Measurements from ENCODE around the gene SLIT1.

SLIT1 gene

DNA sequence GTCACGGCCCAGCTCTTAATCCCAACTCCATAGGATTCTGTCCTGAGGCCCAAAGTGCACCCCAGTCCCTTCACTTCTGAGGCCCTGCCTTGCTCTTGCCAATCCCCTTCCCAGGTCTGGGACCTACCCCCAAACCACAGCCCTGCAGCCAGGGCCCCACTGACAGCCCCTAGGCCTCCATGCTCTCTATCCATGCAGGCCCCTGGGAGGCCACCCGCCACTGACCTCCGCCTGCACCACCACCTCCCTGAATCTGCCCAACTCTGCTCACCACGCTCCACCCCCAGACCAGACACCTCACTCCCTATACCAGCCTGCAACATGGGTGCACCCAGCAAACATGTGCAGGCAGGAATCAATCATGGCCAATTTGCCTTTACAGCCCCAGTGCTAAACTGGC lies 10.2 kb downstream of the SLIT1 start:
- TF ChIP-seq, protein P1, sequence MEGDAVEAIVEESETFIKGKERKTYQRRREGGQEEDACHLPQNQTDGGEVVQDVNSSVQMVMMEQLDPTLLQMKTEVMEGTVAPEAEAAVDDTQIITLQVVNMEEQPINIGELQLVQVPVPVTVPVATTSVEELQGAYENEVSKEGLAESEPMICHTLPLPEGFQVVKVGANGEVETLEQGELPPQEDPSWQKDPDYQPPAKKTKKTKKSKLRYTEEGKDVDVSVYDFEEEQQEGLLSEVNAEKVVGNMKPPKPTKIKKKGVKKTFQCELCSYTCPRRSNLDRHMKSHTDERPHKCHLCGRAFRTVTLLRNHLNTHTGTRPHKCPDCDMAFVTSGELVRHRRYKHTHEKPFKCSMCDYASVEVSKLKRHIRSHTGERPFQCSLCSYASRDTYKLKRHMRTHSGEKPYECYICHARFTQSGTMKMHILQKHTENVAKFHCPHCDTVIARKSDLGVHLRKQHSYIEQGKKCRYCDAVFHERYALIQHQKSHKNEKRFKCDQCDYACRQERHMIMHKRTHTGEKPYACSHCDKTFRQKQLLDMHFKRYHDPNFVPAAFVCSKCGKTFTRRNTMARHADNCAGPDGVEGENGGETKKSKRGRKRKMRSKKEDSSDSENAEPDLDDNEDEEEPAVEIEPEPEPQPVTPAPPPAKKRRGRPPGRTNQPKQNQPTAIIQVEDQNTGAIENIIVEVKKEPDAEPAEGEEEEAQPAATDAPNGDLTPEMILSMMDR (IDR thresholded peaks at IDR 0.05; ENCODE audit: insufficient read depth, low read depth, low read length, missing control alignments) = no peak
- no peak for DNase-seq (ENCODE audit: low read depth)
- H3K4me3 ChIP-seq (ENCODE audit: low read length) = no peak overlapping the region

DNA sequence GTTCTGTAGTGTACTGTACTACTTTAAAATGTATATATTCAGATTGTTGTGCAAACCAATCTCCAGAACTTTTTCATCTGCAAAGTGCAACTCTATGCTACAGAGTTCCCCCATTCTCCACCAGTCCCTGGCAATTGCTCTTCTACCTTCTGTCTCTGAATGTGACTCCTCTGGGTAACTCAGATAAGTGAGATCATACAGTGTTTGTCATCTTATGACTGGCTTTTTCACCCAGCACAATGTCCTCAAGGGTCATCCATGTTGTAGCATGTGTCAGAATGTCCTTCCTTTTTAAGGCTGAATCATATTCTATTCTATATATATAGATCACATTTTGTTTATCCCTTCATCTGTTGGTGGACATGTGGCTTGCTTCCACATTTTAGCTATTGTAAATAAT lies 10.8 kb downstream of the SLIT1 start:
- H3K4me3 ChIP-seq (ENCODE audit: low read length) = no peak overlapping the region
- TF ChIP-seq, protein P1 (IDR thresholded peaks at IDR 0.05; ENCODE audit: insufficient read depth, low read depth, low read length, missing control alignments) = no peak
- DNase-seq (ENCODE audit: low read depth) = no peak

DNA sequence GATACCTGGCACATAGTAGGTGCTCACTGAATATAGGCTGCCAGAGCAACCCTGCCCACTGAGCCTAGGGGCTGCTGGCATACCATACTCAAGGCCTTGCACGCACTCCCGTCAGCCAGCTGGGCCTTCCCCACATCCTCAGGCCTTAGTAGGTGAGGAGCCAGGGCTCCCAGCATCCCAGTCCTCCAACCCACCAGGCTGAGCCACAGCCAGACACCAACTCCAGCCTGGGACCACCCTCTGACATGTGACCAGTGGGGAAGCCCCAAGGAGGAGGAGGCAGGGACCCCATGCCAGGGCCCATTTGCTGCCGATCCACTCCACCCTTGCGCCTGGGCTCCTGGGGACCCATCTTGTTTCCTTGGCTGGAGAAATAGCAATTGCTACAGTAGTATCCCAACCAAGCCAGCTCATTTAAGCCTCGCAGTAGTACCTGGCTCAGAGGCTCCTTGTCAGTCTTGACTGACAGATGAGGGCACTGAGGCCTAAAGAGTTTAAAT lies 11.4 kb downstream of the SLIT1 start:
- TF ChIP-seq, protein P1 (IDR thresholded peaks at IDR 0.05; ENCODE audit: insufficient read depth, low read depth, low read length, missing control alignments) = no peak
- DNase-seq (ENCODE audit: low read depth) = no peak
- no peak overlapping the region for H3K4me3 ChIP-seq (ENCODE audit: low read length)

DNA sequence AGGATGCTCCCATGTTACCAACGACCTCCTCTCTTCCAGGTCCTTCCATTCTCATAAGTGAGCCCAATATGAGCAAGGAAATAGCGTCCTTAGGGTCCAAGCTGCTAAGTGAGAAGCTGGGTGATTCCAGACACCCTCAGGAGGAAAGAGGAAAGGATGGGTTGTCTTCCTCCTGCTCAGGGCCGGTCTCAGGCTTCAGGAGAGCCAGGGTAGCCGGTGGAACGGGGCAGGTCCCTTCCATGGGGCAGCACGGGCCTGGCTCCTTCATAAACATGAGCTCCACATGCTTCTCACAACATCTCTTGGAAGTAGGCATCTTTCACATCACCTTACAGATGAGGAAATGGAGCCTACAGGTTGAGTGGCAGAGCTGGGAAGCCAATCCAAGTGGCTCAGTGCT lies 12.7 kb downstream of the SLIT1 start:
- no peak for DNase-seq (ENCODE audit: low read depth)
- H3K4me3 ChIP-seq (ENCODE audit: low read length) = no peak overlapping the region
- TF ChIP-seq, protein P1 (IDR thresholded peaks at IDR 0.05; ENCODE audit: insufficient read depth, low read depth, low read length, missing control alignments) = no peak

DNA sequence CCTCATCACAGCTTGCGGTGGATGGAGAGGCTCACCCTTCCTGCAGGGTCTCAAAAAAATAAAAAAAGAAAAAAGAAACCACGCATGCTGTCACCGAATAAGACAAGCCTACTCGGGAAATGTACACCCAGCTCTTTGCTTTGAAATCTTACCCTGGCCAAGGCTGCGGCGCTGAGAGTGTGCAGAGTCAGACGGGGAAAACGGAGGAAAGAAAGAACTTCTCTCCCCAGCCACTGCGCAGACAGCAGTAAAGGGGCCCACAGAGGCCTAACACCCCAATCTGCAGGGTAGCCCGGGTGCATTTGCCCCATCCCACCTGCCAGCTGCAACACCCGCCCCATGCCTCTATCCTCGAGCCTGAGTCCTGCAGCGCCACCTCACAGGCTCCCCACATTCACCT lies 14.8 kb downstream of the SLIT1 start:
- DNase-seq (ENCODE audit: low read depth) = no peak
- H3K4me3 ChIP-seq (ENCODE audit: low read length) = no peak overlapping the region
- TF ChIP-seq, protein P1 (IDR thresholded peaks at IDR 0.05; ENCODE audit: insufficient read depth, low read depth, low read length, missing control alignments) = no peak

DNA sequence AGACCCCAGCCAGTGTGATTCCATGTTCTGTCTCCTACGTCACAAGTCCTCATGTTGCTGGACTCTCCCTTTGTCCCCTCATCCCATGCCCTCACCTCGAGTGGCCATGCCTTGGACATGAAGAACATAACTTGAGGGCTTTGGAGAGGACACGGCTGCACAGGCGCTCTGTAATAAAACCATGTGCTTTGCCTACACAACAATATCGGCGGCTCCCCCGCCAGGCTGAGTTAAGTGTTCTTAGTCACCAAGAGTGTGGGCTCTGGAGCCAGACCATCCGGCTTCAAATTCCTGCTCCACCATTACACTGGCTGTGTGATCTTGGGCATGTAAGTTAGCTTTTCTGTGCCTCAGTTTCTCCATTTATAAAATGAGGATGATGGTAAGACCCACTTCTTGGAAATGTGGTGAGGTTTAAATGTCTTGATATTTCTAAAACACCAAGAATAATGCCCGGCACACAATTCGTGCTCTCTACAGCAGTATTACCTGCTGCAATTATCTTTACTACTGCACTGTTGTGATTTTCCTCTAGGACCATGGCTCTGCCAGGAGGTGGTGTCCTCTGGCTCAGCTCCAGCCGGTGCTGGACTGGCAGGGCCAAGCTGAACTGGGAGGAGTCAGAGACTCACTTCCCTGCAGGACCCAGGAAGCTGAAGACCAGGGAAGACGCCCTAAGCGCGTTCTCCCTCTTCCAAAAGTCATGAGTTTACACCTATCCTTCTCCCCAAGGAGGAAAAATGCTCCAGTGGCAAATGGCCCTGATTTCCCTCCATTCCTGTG lies 15.7 kb downstream of the SLIT1 start:
- H3K4me3 ChIP-seq (ENCODE audit: low read length) = no peak overlapping the region
- DNase-seq (ENCODE audit: low read depth) = peak; percentile 29
- TF ChIP-seq, protein P1 (IDR thresholded peaks at IDR 0.05; ENCODE audit: insufficient read depth, low read depth, low read length, missing control alignments) = no peak

DNA sequence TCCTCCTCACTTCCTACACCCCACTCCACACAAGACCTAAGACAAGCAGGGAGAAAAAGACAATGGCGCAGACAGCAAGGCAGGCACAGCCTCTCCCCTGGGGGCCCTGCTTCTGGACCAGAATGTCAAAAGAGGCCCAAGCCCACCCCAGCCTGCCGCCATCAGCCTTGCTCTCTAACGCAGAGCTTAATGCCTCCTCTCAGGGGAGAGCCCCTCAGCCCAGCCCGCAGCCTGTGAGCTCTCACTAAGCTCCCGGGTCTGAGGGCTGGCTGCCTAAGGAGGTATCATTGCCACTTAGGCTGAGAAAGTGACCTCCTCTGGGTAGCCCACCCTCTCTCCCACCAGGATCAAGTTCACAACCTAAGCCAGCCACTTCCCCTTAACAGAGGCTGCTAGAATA lies 16.7 kb downstream of the SLIT1 start:
- TF ChIP-seq, protein P1 (IDR thresholded peaks at IDR 0.05; ENCODE audit: insufficient read depth, low read depth, low read length, missing control alignments) = no peak
- H3K4me3 ChIP-seq (ENCODE audit: low read length) = no peak overlapping the region
- no peak for DNase-seq (ENCODE audit: low read depth)

All from epithelial cell of esophagus (primary cell).